HL-60 (cell line): ENCODE data around the gene NDUFS2.
A peak's percentile ranks its signal among the peaks of the same experiment; 100 is the strongest.

ENCODE experiments used
- SPI1 ChIP-seq: IDR thresholded peaks from 2 replicates; pipeline ENCODE4 v1.6.1; 2012; ENCODE audit warnings: low read depth, mild to moderate bottlenecking, borderline replicate concordance
- TF ChIP-seq, protein P1 (sequence below): IDR thresholded peaks from one replicate; pipeline ENCODE4 v1.5.1; 2011; ENCODE audit warnings: low read length, control low read depth, inconsistent platforms; ENCODE audit not compliant: insufficient read depth

DNA sequence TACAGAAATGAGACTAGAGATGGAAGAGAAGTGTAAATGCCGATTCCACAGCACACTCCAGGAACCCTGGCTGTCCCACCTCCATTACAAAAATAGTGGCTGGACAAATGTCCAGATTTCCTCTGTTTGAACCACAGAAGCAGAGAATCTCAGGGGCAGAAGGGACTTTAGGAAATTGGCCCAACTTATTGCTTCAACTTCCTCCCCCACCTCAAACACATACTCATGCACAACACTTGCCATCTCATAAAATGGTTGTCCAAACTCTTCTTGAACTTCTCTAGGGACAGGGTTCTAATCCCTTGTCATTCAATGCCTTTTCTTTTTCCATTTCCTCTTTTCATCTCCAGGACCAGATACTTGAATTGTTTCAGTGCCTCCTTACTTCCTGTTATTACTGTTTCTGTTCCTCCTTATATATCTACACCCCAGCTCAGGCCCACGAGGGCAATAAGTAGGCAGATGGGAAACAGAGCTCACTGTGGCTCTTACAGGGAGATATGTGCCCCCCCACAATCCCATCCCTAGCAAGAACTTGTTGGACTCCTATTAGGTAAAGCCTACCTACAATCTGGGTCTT is 16.3 kb upstream of the NDUFS2 start:
- TF ChIP-seq, protein P1, sequence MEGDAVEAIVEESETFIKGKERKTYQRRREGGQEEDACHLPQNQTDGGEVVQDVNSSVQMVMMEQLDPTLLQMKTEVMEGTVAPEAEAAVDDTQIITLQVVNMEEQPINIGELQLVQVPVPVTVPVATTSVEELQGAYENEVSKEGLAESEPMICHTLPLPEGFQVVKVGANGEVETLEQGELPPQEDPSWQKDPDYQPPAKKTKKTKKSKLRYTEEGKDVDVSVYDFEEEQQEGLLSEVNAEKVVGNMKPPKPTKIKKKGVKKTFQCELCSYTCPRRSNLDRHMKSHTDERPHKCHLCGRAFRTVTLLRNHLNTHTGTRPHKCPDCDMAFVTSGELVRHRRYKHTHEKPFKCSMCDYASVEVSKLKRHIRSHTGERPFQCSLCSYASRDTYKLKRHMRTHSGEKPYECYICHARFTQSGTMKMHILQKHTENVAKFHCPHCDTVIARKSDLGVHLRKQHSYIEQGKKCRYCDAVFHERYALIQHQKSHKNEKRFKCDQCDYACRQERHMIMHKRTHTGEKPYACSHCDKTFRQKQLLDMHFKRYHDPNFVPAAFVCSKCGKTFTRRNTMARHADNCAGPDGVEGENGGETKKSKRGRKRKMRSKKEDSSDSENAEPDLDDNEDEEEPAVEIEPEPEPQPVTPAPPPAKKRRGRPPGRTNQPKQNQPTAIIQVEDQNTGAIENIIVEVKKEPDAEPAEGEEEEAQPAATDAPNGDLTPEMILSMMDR, result no peak
- peak; percentile 99 for TF ChIP-seq SPI1
